ENCODE data around the gene ZFAND4.
"Not testable (repeated sequence)": the region's sequence is repeated elsewhere in the genome, so short reads cannot be mapped to it uniquely, and the experiment has no call there.

ZFAND4 gene

GRCh38 chr10:45640049-45640448 lies 32.5 kb downstream of the ZFAND4 start:
- DNase-seq, result no peak

DNA sequence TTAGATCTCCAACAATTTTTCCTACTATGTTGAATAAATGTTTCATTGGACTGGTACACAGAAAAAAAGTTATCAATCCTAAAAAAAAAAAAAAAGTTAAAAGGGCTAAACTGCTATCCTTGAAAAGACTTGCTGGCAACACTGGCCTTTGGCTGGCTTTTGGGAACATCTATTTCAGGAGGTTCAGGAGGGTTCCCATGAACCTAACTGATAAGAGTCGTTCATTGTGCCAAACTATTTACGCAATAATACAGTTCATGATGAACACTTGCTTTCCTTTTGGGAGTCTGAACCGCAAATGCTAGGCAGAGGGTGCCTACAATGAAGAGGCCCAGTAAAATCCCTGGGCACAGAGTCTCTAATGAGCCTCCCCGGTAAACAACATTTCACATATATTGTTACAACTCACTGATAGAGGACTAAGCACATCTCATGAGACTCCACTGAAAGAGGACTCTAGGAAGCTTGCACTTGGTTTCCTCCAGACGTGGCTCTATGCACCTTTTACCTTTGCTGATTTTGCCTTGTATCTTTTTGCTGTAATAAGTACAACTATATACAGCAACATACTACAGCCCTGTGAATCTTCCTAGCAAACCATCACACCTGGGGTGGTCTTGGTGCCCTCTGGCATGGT lies 45.0 kb downstream of the ZFAND4 start:
- no peak for DNase-seq

GRCh38 chr10:45625879-45626278 lies 46.7 kb downstream of the ZFAND4 start:
- no peak for DNase-seq

- no peak for DNase-seq
Measured at GRCh38 chr10:45624724-45625123, 47.8 kb downstream of the ZFAND4 start.

GRCh38 chr10:45614869-45615268 lies 57.7 kb downstream of the ZFAND4 start:
- DNase-seq, result no peak

DNA sequence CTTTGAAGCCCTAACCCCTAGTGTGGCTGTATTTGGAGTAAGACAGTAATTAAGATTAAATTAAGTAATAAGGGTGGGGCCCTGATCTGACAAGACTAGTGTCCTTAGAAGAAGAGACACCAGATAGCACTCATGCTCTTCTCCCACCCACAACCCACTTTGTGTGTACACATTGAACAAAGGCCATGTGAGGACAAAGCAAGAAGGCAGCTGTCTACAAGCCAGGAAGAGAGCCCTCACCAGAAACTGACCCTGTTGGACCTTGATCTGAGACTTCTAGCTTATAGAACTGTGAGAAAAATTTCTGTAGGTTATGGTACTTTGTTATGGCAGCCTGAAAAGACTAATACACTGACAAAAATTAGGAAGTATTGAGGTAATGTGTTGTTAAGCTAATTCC lies 59.8 kb downstream of the ZFAND4 start:
- no peak for DNase-seq

DNA sequence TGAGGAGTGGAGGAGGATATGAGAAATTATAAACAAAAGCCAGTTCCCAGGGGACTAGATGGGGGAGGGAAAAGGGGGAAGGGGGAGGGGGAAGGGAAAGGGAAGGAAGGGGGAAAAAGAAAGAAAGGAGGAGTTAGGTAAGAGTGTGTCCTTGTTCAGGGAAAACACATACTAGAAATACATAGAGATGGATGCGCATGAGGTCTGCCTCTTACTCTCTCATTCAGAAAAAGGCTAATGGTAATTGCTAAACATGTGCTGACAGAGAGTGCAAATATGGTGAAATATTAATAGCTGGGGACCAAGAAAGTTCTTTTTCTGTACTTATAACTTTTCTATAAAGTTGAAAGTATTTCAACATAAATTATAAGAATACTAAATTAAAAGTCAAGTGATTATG lies 64.5 kb downstream of the ZFAND4 start:
- no peak for DNase-seq

- no peak for DNase-seq
Measured at GRCh38 chr10:45607276-45607675, 65.3 kb downstream of the ZFAND4 start.

DNA sequence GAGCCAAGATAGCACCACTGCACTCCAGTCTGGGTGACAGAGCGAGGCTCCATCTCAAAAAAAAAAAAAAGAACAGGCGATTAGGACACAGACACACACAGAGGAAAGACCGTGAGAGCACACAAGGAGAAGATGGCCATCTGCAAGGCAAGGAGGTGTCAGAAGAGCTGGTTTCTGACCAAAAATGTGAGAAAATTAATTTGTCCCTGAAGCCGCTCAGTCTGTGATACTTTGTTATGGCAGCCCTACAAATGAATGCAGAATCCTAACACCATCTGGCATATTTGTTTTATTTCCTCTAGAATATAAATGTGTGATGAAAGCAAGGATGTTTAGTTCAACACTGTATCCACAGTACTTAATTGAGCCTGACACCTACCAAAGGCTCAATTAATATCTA lies 69.7 kb downstream of the ZFAND4 start:
- no peak for DNase-seq

- no peak for DNase-seq
Measured at GRCh38 chr10:45602082-45602730, 70.4 kb downstream of the ZFAND4 start.

DNA sequence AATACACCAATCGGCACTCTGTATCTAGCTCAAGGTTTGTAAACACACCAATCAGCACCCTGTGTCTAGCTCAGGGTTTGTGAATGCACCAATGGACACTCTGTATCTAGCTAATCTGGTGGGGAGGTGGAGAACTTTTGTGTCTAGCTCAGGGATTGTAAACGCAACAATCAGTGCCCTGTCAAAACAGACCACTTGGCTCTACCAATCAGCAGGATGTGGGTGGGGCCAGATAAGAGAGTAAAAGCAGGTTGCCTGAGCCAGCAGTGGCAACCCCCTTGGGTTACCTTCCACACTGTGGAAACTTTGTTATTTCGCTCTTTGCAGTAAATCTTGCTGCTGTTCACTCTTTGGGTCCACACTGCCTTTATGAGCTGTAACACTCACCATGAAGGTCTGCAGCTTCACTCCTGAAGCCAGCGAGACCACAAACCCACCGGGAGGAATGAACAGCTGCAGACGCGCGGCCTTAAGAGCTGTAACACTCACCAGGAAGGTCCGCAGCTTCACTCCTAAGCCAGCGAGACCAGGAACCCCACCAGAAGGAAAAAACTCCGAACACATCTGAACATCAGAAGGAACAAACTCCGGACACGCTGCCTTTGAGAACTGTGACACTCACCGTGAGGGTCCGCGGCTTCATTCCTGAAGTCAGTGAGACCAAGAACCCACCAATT lies 71.2 kb downstream of the ZFAND4 start:
- DNase-seq, result not testable (repeated sequence)

DNA sequence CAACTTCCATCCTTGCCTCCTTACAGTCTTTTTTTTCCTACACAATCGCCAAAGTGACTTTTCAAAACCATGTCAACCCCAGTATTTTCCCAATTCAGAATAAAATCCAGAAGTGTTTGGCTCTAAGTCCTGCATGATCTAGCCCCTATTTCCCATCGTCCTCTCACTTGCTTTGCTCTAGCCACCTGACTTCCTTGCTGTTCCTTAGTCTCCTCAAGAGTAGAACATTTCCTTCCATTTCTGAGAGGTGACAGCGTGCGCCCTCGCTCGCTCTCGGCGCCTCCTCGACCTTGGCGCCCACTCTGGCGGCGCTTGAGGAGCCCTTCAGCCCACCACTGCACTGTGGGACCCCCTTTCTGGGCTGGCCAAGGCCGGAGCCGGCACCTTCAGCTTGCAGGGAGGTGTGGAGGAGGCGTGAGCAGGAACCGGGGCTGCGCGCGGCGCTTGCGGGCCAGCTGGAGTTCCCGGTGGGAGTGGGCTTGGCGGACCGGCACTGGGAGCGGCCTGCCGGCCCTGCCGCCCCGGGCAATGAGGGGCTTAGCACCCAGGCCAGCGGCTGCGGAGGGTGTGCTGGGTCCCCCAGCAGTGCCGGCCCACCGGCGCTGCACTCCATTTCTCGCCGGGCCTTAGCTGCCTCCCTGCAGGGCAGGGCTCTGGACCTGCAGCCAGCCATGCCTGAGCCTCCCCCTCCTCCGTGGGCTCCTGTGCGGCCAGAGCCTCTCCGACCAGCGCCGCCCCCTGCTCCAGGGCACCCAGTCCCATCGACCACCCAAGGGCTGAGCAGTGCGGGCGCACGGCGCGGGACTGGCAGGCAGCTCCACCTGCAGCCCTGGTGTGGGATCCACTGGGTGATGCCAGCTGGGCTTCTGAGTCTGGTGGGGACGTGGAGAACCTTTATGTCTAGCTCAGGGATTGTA lies 72.0 kb downstream of the ZFAND4 start:
- not testable (repeated sequence) for DNase-seq

DNA sequence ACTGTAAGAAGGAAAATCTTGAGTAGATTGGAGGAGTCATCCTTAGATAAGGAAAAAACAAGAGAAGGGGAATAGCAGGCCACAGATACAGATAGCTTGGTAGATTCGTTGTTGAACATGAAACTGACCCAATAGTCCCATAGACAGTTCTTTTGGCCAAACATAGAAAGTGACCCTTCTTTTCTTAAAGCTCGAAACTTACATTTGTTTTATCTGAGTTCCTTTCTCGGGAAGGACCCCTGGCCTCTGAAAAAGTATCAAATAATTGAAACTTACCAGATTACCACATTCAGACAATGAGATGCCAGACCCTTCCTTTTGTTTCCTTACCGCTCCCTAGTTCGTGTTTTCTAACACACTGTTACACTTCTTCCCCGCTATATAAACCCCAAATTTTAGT lies 72.9 kb downstream of the ZFAND4 start:
- no peak for DNase-seq

DNA sequence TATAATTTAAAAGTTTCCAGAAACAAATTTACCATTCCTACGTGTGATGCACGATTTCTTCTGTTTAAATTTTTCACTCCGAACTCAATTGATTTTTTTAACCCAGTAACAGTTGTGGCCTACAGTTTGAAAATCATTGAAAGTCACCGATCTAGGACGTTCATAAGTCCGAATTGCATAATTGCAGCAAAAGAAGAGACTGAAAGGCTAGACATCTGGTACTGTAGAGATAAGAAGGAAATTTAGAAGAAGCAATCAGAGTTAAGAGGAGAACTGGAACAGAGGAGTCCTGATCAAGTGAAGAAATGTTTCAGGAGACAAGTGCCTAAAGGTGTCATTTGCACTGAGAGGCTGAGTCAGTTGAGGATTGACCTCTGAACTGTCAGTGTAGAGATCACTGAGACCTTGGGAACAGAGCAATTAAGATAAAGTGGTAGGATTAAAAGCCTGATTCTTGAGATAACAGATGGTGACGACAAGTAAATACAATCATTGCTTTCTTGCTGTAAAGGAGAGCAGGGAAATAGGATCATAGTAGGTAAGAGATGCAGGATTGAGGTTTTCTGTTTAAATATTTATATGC lies 73.5 kb downstream of the ZFAND4 start:
- no peak for DNase-seq

DNA sequence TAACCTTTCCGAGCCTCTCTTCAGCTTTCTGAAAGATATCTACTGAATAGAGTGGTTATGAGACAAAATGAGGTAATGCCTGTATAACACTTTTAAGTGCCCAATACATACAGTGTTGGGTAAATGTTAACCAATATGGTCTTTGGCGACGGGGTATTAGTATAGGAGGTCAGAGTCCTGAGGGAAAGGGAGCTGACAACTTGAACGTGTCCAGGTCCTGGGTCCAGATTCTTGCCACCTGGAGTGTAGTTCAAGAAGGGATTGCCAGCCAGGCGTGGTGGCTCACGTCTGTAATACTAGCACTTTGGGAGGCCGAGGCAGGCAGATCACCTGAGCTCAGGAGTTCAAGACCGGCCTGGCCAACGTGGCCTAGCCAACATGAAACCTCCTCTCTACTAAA lies 76.0 kb downstream of the ZFAND4 start:
- no peak for DNase-seq

GRCh38 chr10:45594276-45595157 lies 78.1 kb downstream of the ZFAND4 start:
- DNase-seq, result peak; percentile 93

DNA sequence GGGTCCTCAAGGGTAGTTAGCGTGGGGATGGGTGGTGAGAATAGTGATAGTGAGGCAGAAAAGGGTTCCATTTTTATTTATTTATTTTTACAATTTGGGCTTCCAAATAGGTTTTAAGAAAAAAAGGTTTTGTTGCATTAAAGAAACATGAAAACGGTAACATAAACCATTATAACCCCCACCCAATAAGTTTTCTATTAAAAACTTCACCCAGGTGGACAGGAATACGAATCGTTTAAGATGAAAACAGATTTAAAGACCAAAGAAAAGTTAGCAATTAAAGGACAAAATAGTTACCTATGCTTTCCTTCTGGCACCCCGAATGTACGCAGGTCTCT lies 78.7 kb downstream of the ZFAND4 start:
- DNase-seq, result no peak

DNA sequence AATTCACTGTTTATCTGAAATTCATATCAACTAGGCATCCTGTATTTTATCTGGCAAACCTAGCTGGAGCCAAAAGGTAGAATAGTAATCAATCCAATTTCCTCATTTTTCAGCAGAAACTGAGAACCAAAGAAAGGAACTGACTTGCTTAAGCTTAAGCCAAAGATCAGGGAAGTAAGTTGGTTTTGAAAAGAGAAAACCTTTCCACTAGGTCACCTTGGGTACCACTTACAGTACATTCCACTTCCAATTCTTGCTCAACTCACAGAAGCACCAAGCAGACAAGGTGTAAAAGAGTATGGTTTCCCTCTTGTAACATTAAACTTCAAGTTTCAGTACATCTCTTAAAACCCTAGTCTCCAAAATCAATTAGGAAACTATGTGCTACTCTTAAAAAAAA lies 79.6 kb downstream of the ZFAND4 start:
- DNase-seq, result no peak

GRCh38 chr10:45592432-45592831 lies 80.1 kb downstream of the ZFAND4 start:
- DNase-seq, result no peak

- no peak for DNase-seq
Measured at GRCh38 chr10:45591280-45591679, 81.3 kb downstream of the ZFAND4 start.

- no peak for DNase-seq
Measured at GRCh38 chr10:45589868-45590267, 82.7 kb downstream of the ZFAND4 start.

DNA sequence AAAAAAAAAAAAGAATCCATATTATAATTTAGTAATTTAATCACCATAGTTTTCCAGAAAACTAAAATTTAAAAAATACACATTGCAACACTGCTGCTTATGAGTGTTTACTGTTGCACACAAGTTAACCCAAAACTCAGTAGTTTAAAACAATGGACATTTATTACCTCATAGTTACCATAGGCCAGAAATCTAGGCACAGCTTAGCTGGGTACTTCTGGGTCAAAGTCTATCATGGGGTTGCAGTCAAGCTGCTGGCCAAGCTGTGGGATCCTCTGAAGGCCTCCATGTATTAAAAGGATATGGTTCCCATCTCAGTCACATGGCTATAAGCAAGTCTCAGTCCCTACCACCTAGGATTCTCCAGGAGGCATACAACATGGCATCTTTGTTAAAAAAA lies 83.6 kb downstream of the ZFAND4 start:
- no peak for DNase-seq
